BLaER1 (cell line): ENCODE results near the gene PTPRT.

Experiments
- H3K27ac ChIP-seq: shearing (Covaris generic); formaldehyde crosslinking; 2 replicates; pipeline ENCODE4 v1.8.1; 2022
- H3K27me3 ChIP-seq: shearing (Covaris generic); formaldehyde crosslinking; 2 replicates; pipeline ENCODE4 v1.8.1; 2022
- H3K36me3 ChIP-seq: shearing (Covaris generic); formaldehyde crosslinking; 2 replicates; pipeline ENCODE4 v1.8.1; 2022
- H3K4me1 ChIP-seq: shearing (Covaris generic); formaldehyde crosslinking; 2 replicates; pipeline ENCODE4 v1.8.1; 2022
- H3K4me2 ChIP-seq: shearing (Covaris generic); formaldehyde crosslinking; 2 replicates; pipeline ENCODE4 v1.8.1; 2022
- H3K4me3 ChIP-seq: shearing (Covaris generic); formaldehyde crosslinking; 2 replicates; pipeline ENCODE4 v1.8.1; 2022
- H3K9ac ChIP-seq: shearing (Covaris generic); formaldehyde crosslinking; 2 replicates; pipeline ENCODE4 v1.8.1; 2022
- H3K9me3 ChIP-seq: shearing (Covaris generic); formaldehyde crosslinking; 2 replicates; pipeline ENCODE4 v1.8.1; 2022
- H4K20me1 ChIP-seq: shearing (Covaris generic); formaldehyde crosslinking; 2 replicates; pipeline ENCODE4 v1.8.1; 2022
- Cebpa-rat ChIP-seq: shearing (Covaris generic); IDR thresholded peaks from 2 replicates; pipeline ENCODE4 v1.8.1; 2022

Gene PTPRT

DNA sequence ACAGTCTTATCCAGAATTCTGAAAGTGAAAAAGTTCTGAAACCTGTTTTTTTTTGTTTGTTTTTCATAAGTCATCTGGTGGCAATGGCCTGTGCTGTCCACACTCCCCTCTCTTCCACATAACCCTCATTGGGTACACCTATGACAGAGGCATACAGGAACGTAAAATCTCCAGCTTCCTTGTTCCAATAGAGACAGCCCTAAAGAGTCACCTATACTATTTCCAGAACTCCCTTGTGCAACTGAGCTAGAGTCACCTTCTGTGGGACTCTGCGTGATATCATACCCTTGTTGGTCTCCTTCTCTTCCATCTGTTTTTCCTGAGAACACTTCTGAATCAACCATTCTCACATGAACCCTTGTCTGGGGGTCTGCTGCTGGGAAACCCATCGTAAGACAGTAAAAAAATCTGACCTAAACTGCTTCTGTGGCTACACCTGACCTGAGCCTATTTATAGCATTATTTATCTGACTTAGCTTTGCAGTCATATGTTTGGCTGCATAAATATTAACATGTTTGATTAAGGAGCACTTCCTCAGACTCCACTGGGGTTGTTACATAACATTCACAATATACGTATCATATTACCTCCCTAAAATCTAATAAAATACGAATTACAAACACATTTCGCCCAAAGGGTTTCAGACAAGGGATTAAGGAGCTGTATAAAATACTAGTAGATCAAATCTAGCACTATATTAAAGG is 151.9 kb downstream of the PTPRT start:
- TF ChIP-seq Cebpa-rat, result no peak
- Histone ChIP-seq H3K27me3 (no peaks in the 10 kb centered on the region), H3K4me1 (no peaks in the 10 kb centered on the region; the same call in 1 of the 2 replicates), H3K36me3 (no peaks in the 10 kb centered on the region), H3K27ac (no peak overlapping the region), H4K20me1 (no peaks in the 10 kb centered on the region), H3K9me3 (no peaks in the 10 kb centered on the region), H3K4me3 (no peak overlapping the region), H3K9ac (no peak overlapping the region), H3K4me2 (no peak overlapping the region)

DNA sequence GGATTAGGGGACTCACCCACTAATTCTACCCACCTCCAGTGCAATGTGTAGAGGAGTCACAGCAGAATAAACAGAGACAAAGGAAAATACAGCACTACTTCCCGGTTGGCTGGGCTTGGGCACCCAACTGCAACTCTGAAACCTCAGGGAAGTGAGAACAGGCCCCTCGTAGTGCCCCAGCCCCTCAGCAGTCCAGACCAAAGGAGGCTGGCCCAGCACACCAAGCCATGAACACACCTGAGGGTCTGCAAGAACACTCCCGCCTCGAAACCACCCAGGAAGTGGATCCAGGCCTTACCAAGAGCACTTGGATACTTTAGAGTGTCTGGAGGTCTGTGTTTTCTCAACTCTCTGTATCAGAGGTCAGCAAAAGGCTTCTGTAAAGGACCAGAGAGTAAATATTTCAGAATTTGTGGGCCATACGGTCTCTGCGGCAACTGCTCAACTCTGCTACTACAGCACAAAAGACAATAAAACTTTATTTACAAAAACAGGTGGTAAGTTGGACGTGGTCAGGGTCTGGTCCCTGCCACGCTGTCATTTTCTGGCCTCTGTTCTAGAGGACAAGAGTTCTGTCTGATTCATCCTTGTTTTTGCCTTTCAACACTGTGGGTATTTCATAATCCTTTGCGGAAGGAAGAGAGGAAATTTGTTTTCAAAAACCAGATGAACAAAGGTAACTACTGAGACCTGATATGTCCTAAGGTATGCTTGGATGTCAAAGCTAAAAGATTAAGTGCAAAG is 154.6 kb downstream of the PTPRT start:
- no peaks in the 10 kb centered on the region for H4K20me1 ChIP-seq
- no peaks in the 10 kb centered on the region for H3K9me3 ChIP-seq
- H3K27me3 ChIP-seq, result no peaks in the 10 kb centered on the region
- TF ChIP-seq Cebpa-rat, result no peak
- no peak overlapping the region for H3K27ac ChIP-seq
- H3K9ac ChIP-seq, result no peak overlapping the region
- no peaks in the 10 kb centered on the region; the same call in 1 of the 2 replicates for H3K4me1 ChIP-seq
- H3K4me2 ChIP-seq, result no peak overlapping the region
- no peaks in the 10 kb centered on the region for H3K36me3 ChIP-seq
- H3K4me3 ChIP-seq, result no peak overlapping the region

DNA sequence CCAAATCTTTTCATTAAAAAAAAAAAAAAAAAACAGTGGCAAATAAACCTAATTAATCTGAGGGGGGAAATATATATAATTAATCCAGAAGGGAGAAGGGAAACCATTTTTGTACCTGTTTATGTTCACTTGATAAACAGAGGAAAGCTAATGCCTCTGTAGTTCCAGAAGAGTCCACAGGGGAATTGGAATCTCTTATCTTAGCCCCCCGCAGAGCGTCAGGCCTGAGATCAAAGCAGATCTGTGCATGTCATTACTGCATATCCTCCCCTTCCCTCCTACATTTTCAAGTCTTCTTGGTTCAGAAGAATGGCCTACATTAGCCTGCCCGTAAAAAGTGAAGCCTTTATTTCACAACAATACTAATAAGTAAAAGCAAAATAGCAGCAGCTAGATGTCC is 157.2 kb downstream of the PTPRT start:
- Histone ChIP-seq H4K20me1 (no peaks in the 10 kb centered on the region), H3K27me3 (no peaks in the 10 kb centered on the region), H3K9me3 (no peaks in the 10 kb centered on the region), H3K27ac (no peak overlapping the region), H3K9ac (no peak overlapping the region), H3K4me2 (no peak overlapping the region), H3K4me3 (no peak overlapping the region), H3K4me1 (no peaks in the 10 kb centered on the region; the same call in 1 of the 2 replicates), H3K36me3 (no peaks in the 10 kb centered on the region)
- TF ChIP-seq Cebpa-rat, result no peak

DNA sequence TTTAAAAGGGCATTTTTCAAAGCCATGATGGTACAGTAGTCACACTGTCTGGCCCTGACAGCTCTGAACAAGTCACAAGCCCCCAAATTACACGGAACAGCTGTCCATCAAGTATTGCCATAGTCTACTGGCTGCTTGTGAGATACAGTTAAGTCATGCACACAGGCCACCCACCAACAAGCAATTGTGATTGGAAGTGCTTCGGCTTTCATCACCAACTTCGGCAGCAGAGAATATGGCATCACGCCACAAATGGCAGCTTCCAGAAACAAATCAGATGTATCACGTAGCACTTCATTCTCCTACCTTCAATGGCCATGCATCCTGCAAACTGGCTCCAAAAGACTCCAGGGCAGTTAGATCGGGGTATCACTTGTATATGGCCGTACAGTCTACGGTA is 160.5 kb downstream of the PTPRT start:
- no peak for TF ChIP-seq Cebpa-rat
- H3K4me3 ChIP-seq, result no peak overlapping the region
- H3K4me1 ChIP-seq, result no peaks in the 10 kb centered on the region
- no peak overlapping the region for H3K4me2 ChIP-seq
- H3K9ac ChIP-seq, result no peak overlapping the region
- no peak overlapping the region for H3K27ac ChIP-seq
- no peaks in the 10 kb centered on the region for H3K27me3 ChIP-seq
- no peaks in the 10 kb centered on the region for H4K20me1 ChIP-seq
- no peaks in the 10 kb centered on the region for H3K36me3 ChIP-seq
- no peaks in the 10 kb centered on the region for H3K9me3 ChIP-seq

DNA sequence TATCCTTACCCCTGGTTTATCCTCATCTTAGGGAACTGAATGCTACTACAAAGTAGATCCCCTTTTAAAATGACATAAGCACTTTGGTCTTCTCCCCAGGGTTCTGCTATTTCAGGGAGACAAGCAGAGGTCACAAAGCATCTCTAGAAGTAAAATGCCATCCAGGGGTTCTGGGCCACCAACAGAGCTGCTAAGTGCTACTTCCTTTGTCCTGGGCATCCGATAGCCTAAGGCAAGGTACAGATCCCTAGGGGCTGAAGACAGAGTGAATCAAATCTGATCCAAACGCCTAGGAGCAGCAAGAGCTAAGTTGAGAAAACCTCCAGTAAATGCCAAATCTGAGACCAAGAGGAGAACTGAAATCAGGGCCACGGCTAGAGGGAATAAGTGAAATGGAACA is 161.2 kb downstream of the PTPRT start:
- Histone ChIP-seq H3K9ac (no peak overlapping the region), H3K4me1 (peaks cover 6% of the 10 kb centered on the region; the same call in 1 of the 2 replicates), H3K36me3 (no peaks in the 10 kb centered on the region), H3K27me3 (no peaks in the 10 kb centered on the region), H4K20me1 (no peaks in the 10 kb centered on the region), H3K9me3 (no peaks in the 10 kb centered on the region), H3K4me3 (no peak overlapping the region), H3K4me2 (no peak overlapping the region), H3K27ac (no peak overlapping the region)
- TF ChIP-seq Cebpa-rat, result no peak

DNA sequence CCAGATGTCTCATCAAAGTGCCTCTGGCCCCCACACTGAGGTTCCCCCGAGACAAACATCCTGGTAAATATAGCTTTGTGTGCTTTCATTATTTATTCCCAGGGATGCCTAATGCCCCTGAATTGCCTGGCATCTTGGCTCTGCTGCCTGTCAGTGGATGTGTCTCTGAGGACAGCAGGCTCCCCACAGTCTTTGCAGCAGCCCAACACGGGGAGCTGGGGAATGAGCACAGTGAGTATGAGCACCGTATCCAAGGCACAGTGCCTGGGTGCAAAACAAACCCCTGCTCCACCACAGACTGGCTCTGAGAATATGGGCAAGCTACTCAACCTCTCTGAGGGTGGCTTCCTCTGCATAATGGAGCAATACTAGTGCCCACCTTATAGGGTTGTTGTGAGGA is 165.9 kb downstream of the PTPRT start:
- H3K9me3 ChIP-seq, result no peaks in the 10 kb centered on the region
- H3K36me3 ChIP-seq, result no peaks in the 10 kb centered on the region
- H3K4me1 ChIP-seq, result peaks cover 6% of the 10 kb centered on the region; the same call in 1 of the 2 replicates
- no peak overlapping the region for H3K27ac ChIP-seq
- H4K20me1 ChIP-seq, result no peaks in the 10 kb centered on the region
- no peak overlapping the region for H3K4me2 ChIP-seq
- no peak for TF ChIP-seq Cebpa-rat
- no peak overlapping the region for H3K9ac ChIP-seq
- no peaks in the 10 kb centered on the region for H3K27me3 ChIP-seq
- no peak overlapping the region for H3K4me3 ChIP-seq

DNA sequence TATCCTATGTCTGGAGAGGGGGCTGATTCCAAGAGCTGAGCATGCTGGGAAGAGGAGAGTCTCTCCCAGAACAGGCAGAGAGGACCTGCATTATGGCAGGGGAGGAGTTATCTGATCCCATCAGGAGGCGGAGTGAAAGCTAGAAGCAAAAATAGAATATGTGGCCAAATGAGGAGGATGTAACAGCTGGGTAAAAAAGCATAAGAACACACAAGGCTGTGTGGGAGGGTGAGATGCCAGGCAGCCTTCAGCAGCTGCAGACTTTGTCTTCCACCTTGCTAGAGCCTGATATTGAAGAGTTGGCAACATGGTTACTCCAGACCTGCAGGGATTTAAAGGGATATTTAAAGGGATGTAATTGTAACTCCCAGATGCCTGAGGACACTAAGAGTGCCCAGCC is 167.1 kb downstream of the PTPRT start:
- Histone ChIP-seq H3K4me2 (no peak overlapping the region), H3K9me3 (no peaks in the 10 kb centered on the region)
- TF ChIP-seq Cebpa-rat, result no peak

DNA sequence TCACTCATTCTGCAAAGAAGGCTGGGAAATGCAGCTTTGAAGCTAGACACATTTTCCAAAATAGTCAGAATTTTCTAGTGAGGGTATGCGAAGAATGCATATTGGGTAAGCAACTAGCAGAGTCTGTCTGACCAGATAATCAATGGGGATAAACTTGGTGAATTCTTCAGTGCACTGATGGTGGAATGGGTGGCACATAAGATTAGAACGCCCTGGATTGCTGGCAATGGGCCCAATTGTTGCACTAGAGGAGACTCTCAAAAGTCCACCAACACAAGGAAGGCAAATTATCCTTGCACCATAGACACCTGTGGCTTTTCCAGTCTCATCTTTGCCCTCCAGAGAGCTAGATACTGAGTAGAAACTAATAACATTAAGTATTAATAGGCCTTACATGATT is 167.6 kb downstream of the PTPRT start:
- Histone ChIP-seq H3K4me1 (peaks cover 6% of the 10 kb centered on the region; the same call in 1 of the 2 replicates), H3K4me2 (no peak overlapping the region), H3K27ac (no peak overlapping the region), H3K9me3 (no peaks in the 10 kb centered on the region), H3K9ac (no peak overlapping the region), H3K36me3 (no peaks in the 10 kb centered on the region), H4K20me1 (no peaks in the 10 kb centered on the region), H3K27me3 (no peaks in the 10 kb centered on the region), H3K4me3 (no peak overlapping the region)
- no peak for TF ChIP-seq Cebpa-rat

More for the DNA sequence above, 167.1 kb downstream of the PTPRT start:
- Histone ChIP-seq H3K4me1 (peaks cover 6% of the 10 kb centered on the region; the same call in 1 of the 2 replicates), H3K4me3 (no peak overlapping the region), H3K9ac (no peak overlapping the region), H4K20me1 (no peaks in the 10 kb centered on the region), H3K27me3 (no peaks in the 10 kb centered on the region), H3K27ac (no peak overlapping the region), H3K36me3 (no peaks in the 10 kb centered on the region)

DNA sequence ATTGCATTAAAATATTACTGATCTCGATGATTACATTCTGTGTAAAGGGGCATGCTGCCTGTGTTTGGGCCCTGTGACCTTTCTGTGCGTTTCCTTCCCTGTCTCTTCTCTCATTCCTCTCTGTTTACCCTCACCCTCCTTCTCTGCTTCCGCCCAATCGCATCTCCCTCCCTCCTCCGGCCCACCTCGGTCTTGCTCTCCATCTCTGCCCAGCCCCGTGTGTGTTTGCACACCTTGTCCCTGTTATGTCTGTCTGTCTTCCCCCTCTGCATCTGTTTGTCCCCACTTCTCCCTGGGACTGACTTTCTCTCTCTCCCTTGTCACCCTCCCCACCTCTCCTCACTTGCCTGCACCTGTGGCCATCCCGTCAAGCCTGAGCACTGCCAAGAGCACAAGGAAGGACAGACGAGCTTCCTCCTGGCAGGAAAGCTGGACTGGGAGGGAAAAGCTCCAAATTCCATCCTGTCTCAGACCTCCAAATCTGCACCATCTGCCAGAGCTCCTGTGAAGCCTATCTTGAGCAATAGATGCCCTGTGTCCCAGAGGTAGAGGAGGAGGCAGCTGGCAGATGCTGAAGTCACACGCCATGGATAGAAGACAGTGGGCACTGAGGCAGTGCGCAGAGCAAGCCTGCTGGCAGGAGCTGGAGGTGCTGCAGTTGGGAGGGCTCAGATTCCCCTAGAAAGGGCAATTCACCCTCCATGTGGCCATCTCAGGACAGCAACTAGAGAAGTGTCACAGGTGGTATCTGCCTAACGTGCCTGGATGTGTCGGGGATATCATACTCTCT is 172.3 kb downstream of the PTPRT start:
- Histone ChIP-seq H3K9ac (no peak overlapping the region), H3K27ac (no peak overlapping the region), H3K4me1 (peaks cover 3% of the 10 kb centered on the region; the same call in 1 of the 2 replicates), H3K36me3 (no peaks in the 10 kb centered on the region), H3K4me3 (no peak overlapping the region), H4K20me1 (no peaks in the 10 kb centered on the region), H3K9me3 (no peaks in the 10 kb centered on the region), H3K27me3 (no peaks in the 10 kb centered on the region), H3K4me2 (no peak overlapping the region)
- TF ChIP-seq Cebpa-rat, result no peak

DNA sequence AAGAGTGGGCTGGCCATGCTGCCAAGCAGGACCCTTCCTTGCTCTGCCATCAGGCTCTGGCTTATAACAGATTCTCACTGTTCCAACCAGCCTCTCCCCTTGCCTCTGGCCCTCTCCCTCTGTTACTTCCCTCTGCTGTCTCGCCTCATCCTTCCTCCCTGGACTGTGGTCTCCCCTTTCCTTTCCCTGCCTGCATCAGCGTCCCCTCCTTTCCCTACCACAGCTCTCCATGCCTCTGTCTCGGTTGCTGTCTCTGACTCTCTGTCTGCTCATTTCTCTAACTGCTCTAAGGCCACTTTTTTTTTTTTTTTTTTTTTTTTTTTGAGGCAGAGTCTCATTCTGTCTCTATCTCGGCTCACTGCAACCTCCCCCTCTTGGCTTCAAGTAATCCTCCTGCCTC is 173.4 kb downstream of the PTPRT start:
- TF ChIP-seq Cebpa-rat, result no peak
- no peak overlapping the region for H3K9ac ChIP-seq

More for the DNA sequence above, 173.4 kb downstream of the PTPRT start:
- H3K9me3 ChIP-seq, result no peaks in the 10 kb centered on the region
- no peak overlapping the region for H3K4me2 ChIP-seq
- no peaks in the 10 kb centered on the region for H3K27me3 ChIP-seq
- no peak overlapping the region for H3K4me3 ChIP-seq
- no peaks in the 10 kb centered on the region for H3K36me3 ChIP-seq
- H3K27ac ChIP-seq, result no peak overlapping the region
- H4K20me1 ChIP-seq, result no peaks in the 10 kb centered on the region
- peaks cover 15% of the 10 kb centered on the region for H3K4me1 ChIP-seq
